Hematopoietic multipotent progenitor cell treated with erythropoietin and hydrocortisone succinate and interleukin-3 and kit ligand, for 6 days (in vitro differentiated cells): Measurements from ENCODE around the gene RAB3A.
A peak's percentile ranks its signal among the peaks of the same experiment; 100 is the strongest.

ENCODE experiments used
- DNase-seq: peaks from one replicate; pipeline ENCODE4 v3.0.0-alpha.2; 2015

The RAB3A gene

GRCh38 chr19:18203863-18204393, at the start of gene RAB3A:
RAB3A (minus strand) TSS chr19:18204042; CDS start chr19:18202740, 1,302 bp downstream.
- DNase-seq = peak; percentile 100

GRCh38 chr19:18253130-18253529, 49.3 kb upstream of the RAB3A start:
- no peak for DNase-seq

GRCh38 chr19:18252370-18252717, 48.5 kb upstream of the RAB3A start:
- no peak for DNase-seq

- DNase-seq = peak; percentile 80
Measured at GRCh38 chr19:18251587-18252369, 47.9 kb upstream of the RAB3A start.

GRCh38 chr19:18249834-18250233, 46.0 kb upstream of the RAB3A start:
- DNase-seq = no peak

GRCh38 chr19:18245297-18245696, 41.5 kb upstream of the RAB3A start:
- no peak for DNase-seq

- peak; percentile 39 for DNase-seq
Measured at GRCh38 chr19:18239303-18239702, 35.5 kb upstream of the RAB3A start.

- no peak for DNase-seq
Measured at GRCh38 chr19:18234194-18234593, 30.4 kb upstream of the RAB3A start.

GRCh38 chr19:18233224-18233825, 29.5 kb upstream of the RAB3A start:
- peak; percentile 84 for DNase-seq

- no peak for DNase-seq
Measured at GRCh38 chr19:18232540-18233223, 28.8 kb upstream of the RAB3A start.

- DNase-seq = no peak
Measured at GRCh38 chr19:18231775-18232174, 27.9 kb upstream of the RAB3A start.

GRCh38 chr19:18230941-18231734, 27.3 kb upstream of the RAB3A start:
- no peak for DNase-seq

GRCh38 chr19:18229915-18230314, 26.1 kb upstream of the RAB3A start:
- no peak for DNase-seq

- DNase-seq = no peak
Measured at GRCh38 chr19:18229474-18229873, 25.6 kb upstream of the RAB3A start.

- no peak for DNase-seq
Measured at GRCh38 chr19:18227781-18228271, 24.0 kb upstream of the RAB3A start.

- no peak for DNase-seq
Measured at GRCh38 chr19:18226956-18227780, 23.3 kb upstream of the RAB3A start.

GRCh38 chr19:18225702-18226468, 22.0 kb upstream of the RAB3A start, which contains the start of gene PDE4C:
PDE4C (minus strand) TSS chr19:18226438; CDS start chr19:18226415, 23 bp downstream.
- no peak for DNase-seq

- DNase-seq = no peak
Measured at GRCh38 chr19:18225355-18225701, 21.5 kb upstream of the RAB3A start.

- peak; percentile 98 for DNase-seq
Measured at GRCh38 chr19:18224525-18225354, 20.9 kb upstream of the RAB3A start.
